IMR-90 (cell line): ENCODE data around the gene MPRIP. TPM values are rescaled to one million over a fixed set of nuclear protein-coding genes. Genes with fewer than 3 reads are reported as not detected.
A peak's percentile ranks its signal among the peaks of the same experiment; 100 is the strongest.

ENCODE experiments used
- ATAC-seq: fragments of 200-7000 bp; cut with Tn5 transposase; 2 replicates; pipeline ENCODE4 v1.9.1; 2020; ENCODE audit warnings: low read depth, mild to moderate bottlenecking, moderate library complexity
- BruUV-seq: library from RNA; stranded (reverse); fragments of 400-500 nt; replicated peaks from 2 replicates; lab custom pipeline; 2021; lab: Mats Ljungman, UMichigan
- CTCF ChIA-PET: fragments of 300-600 bp; formaldehyde crosslinking; extraction: SDS; loops from one replicate; lab custom pipeline; 2021; ENCODE audit warnings: antibody characterized with exemption; lab: Yijun Ruan, JAX
- POLR2A ChIA-PET: fragments of 300-600 bp; sonication (Branson Sonifier 250); formaldehyde crosslinking; loops from one replicate; lab custom pipeline; 2022; ENCODE audit warnings: antibody characterized with exemption; ENCODE audit not compliant: unreplicated experiment; lab: Charles Lee
- DNase-seq: peaks from one replicate; pipeline ENCODE4 v3.0.0; 2013
- H2AFZ ChIP-seq: replicated peaks from 2 replicates; pipeline ENCODE3; 2013; ENCODE audit warnings: low read length, mild to moderate bottlenecking; ENCODE audit not compliant: poor library complexity
- H2AK5ac ChIP-seq: 2 replicates; pipeline ENCODE4 v1.6.1; 2013; ENCODE audit warnings: low read depth, low read length, inconsistent platforms
- H2AK9ac ChIP-seq: replicated peaks from 2 replicates; pipeline ENCODE3; 2013; ENCODE audit warnings: mild to moderate bottlenecking, low read depth, low read length, moderate library complexity; ENCODE audit not compliant: poor library complexity
- H2BK120ac ChIP-seq: 2 replicates; pipeline ENCODE4 v1.6.1; 2013; ENCODE audit warnings: low read depth, low read length, inconsistent platforms
- H2BK15ac ChIP-seq: 3 replicates; pipeline ENCODE4 v1.6.1; 2013; ENCODE audit warnings: low read depth, low read length, inconsistent platforms
- H2BK20ac ChIP-seq: 2 replicates; pipeline ENCODE4 v1.6.1; 2013; ENCODE audit warnings: low read depth, mild to moderate bottlenecking, inconsistent platforms, low read length, moderate library complexity
- H2BK5ac ChIP-seq: 2 replicates; pipeline ENCODE4 v1.6.1; 2013; ENCODE audit warnings: mild to moderate bottlenecking, low read depth, low read length, inconsistent platforms; ENCODE audit not compliant: poor library complexity, severe bottlenecking
- H3K14ac ChIP-seq: replicated peaks from 2 replicates; pipeline ENCODE4 v1.6.1; 2013; ENCODE audit warnings: low read depth, low read length, inconsistent platforms
- H3K18ac ChIP-seq: 2 replicates; pipeline ENCODE4 v1.6.1; 2013; ENCODE audit warnings: low read depth, low read length, control low read depth
- H3K23ac ChIP-seq: 2 replicates; pipeline ENCODE4 v1.6.1; 2013; ENCODE audit warnings: low read depth, low read length, inconsistent platforms
- H3K27ac ChIP-seq: 2 replicates; pipeline ENCODE4 v1.5.1; 2013; ENCODE audit warnings: mild to moderate bottlenecking, control low read depth, low read length; ENCODE audit not compliant: insufficient read depth
- H3K27me3 ChIP-seq: 2 replicates; pipeline ENCODE4 v1.6.1; 2013; ENCODE audit warnings: low read length; ENCODE audit not compliant: control insufficient read depth, insufficient read depth
- H3K36me3 ChIP-seq: 2 replicates; pipeline ENCODE4 v1.6.1; 2013; ENCODE audit warnings: low read length, mixed read lengths; ENCODE audit not compliant: control insufficient read depth, insufficient read depth
- H3K4ac ChIP-seq: 2 replicates; pipeline ENCODE4 v1.6.1; 2013; ENCODE audit warnings: low read depth, low read length, inconsistent platforms
- H3K4me1 ChIP-seq: 2 replicates; pipeline ENCODE4 v1.6.1; 2013; ENCODE audit warnings: low read length, mixed read lengths; ENCODE audit not compliant: control insufficient read depth, insufficient read depth
- H3K4me2 ChIP-seq: 2 replicates; pipeline ENCODE4 v1.6.1; 2013; ENCODE audit warnings: low read depth, mild to moderate bottlenecking, control low read depth, low read length, moderate library complexity
- H3K4me3 ChIP-seq: 2 replicates; pipeline ENCODE4 v1.5.1; 2013; ENCODE audit warnings: low read depth, mild to moderate bottlenecking, control low read depth, low read length, moderate library complexity; ENCODE audit not compliant: insufficient read depth
- H3K56ac ChIP-seq: 2 replicates; pipeline ENCODE4 v1.6.1; 2013; ENCODE audit warnings: low read length, inconsistent platforms; ENCODE audit not compliant: insufficient read depth; ENCODE audit errors: extremely low read depth
- H3K79me1 ChIP-seq, 2 experiments: 2 replicates each; pipeline ENCODE4 v1.6.1; 2013; ENCODE audit warnings: low read length in 2 of 2, inconsistent platforms in 1 of 2, low read depth in 1 of 2
- H3K9ac ChIP-seq: 2 replicates; pipeline ENCODE4 v1.6.1; 2013; ENCODE audit warnings: low read depth, low read length, control low read depth
- H3K9me1 ChIP-seq: 2 replicates; pipeline ENCODE4 v1.6.1; 2013; ENCODE audit warnings: low read length, inconsistent platforms; ENCODE audit not compliant: insufficient read depth
- H3K9me3 ChIP-seq: 2 replicates; pipeline ENCODE4 v1.6.1; 2013; ENCODE audit warnings: low read length; ENCODE audit not compliant: control insufficient read depth, insufficient read depth
- H4K20me1 ChIP-seq: 2 replicates; pipeline ENCODE4 v1.6.1; 2013; ENCODE audit warnings: low read length, inconsistent platforms; ENCODE audit not compliant: insufficient read depth
- H4K5ac ChIP-seq: 2 replicates; pipeline ENCODE4 v1.6.1; 2013; ENCODE audit warnings: mild to moderate bottlenecking, low read depth, low read length, control low read depth
- H4K8ac ChIP-seq, 2 experiments: 2 replicates each; pipeline ENCODE4 v1.6.1; 2013; ENCODE audit warnings: low read depth in 2 of 2, low read length in 2 of 2, control low read depth in 1 of 2, inconsistent platforms in 1 of 2
- H4K91ac ChIP-seq: 2 replicates; pipeline ENCODE4 v1.6.1; 2013; ENCODE audit warnings: low read depth, low read length, inconsistent platforms; ENCODE audit not compliant: insufficient read depth
- BHLHE40 ChIP-seq: fragments of 150-350 bp; IDR thresholded peaks from 2 replicates; pipeline ENCODE4 v1.6.1; 2016; ENCODE audit warnings: mild to moderate bottlenecking, low read depth, low read length
- CEBPB ChIP-seq: IDR thresholded peaks from 2 replicates; pipeline ENCODE4 v1.6.1; 2012; ENCODE audit warnings: low read depth, low read length, improper control_type of control experiment
- CHD1 ChIP-seq: IDR thresholded peaks from 2 replicates; pipeline ENCODE4 v1.6.1; 2012; ENCODE audit warnings: low read depth, low read length, improper control_type of control experiment
- FOS ChIP-seq: fragments of 150-350 bp; IDR thresholded peaks from 2 replicates; pipeline ENCODE4 v1.6.1; 2016; ENCODE audit warnings: low read depth, low read length
- MAFK ChIP-seq: IDR thresholded peaks from 2 replicates; pipeline ENCODE4 v1.6.1; 2012; ENCODE audit warnings: low read depth, low read length, improper control_type of control experiment
- MAZ ChIP-seq: IDR thresholded peaks from 2 replicates; pipeline ENCODE4 v1.6.1; 2012; ENCODE audit warnings: low read depth, mild to moderate bottlenecking, low read length, improper control_type of control experiment, moderate library complexity, borderline replicate concordance
- NFE2L2 ChIP-seq: fragments of 150-350 bp; IDR thresholded peaks from 2 replicates; pipeline ENCODE4 v1.6.1; 2016; ENCODE audit warnings: low read depth, mild to moderate bottlenecking, low read length
- POLR2A ChIP-seq: IDR thresholded peaks from 2 replicates; pipeline ENCODE4 v1.6.1; 2012; ENCODE audit warnings: mild to moderate bottlenecking, low read depth, low read length
- RCOR1 ChIP-seq: IDR thresholded peaks from 2 replicates; pipeline ENCODE4 v1.6.1; 2012; ENCODE audit warnings: mild to moderate bottlenecking, low read length, improper control_type of control experiment; ENCODE audit not compliant: insufficient replicate concordance
- RFX5 ChIP-seq: IDR thresholded peaks from 2 replicates; pipeline ENCODE4 v1.8.0; 2012; ENCODE audit warnings: low read depth, mild to moderate bottlenecking, low read length, moderate library complexity
- SMC3 ChIP-seq: fragments of 150-350 bp; IDR thresholded peaks from 2 replicates; pipeline ENCODE4 v1.6.1; 2016; ENCODE audit warnings: low read depth, mild to moderate bottlenecking, antibody characterized with exemption, low read length, moderate library complexity
- WGBS, 2 experiments: methylation state at CpG; one replicate each; pipeline versions ENCODE4 v1.1.5 to v1.1.7; 2013; ENCODE audit warnings: missing lambda C conversion rate in 2 of 2; ENCODE audit not compliant: insufficient read length in 1 of 2; ENCODE audit errors: extremely low coverage in 2 of 2; 5-methylcytosine and 5-hydroxymethylcytosine counted together
- dilution Hi-C: fragments of 300-500 bp; cut with HindIII; formaldehyde crosslinking; loops from one replicate; pipeline ENCODE4 v1.14.3; 2018; ENCODE audit warnings: low sequenced_read_pairs; ENCODE audit not compliant: unreplicated experiment
- in situ Hi-C: fragments of 300-500 bp; cut with MboI; formaldehyde crosslinking; loops from 3 replicates; pipeline ENCODE4 v1.14.3; 2019; ENCODE audit warnings: low sequenced_read_pairs, inconsistent platforms, mixed read lengths
- intact Hi-C: fragments of 100-400 bp; cut with micrococcal nuclease; formaldehyde crosslinking; loops from 2 replicates; pipeline ENCODE4 v1.10.0; 2022
- polyA plus RNA-seq, 3 experiments: library from polyadenylated mRNA; depleted of rRNA; stranded (reverse); fragments of >200 nt; gene quantifications; 2 replicates each; pipeline ENCODE4 v1.2.3, GENCODE V29; 2012; ENCODE audit warnings: low replicate concordance in 1 of 3
- total RNA-seq: library from RNA; depleted of rRNA; stranded (reverse); fragments of >200 nt; gene quantifications from 2 replicates; pipeline ENCODE4 v1.2.3, GENCODE V29; 2012
- TF ChIP-seq, protein P1 (sequence below): conservative IDR thresholded peaks from 2 replicates; pipeline ENCODE4 v1.5.1; 2012; ENCODE audit warnings: mild to moderate bottlenecking, low read depth, low read length, improper control_type of control experiment
- TF ChIP-seq, protein P2 (sequence below): fragments of 150-350 bp; IDR thresholded peaks from 2 replicates; pipeline ENCODE4 v1.6.1; 2016; ENCODE audit warnings: low read depth, mild to moderate bottlenecking, low read length, moderate library complexity, borderline replicate concordance
- TF ChIP-seq, protein P3 (sequence below): fragments of 150-350 bp; IDR thresholded peaks from 2 replicates; pipeline ENCODE4 v1.6.1; 2017; ENCODE audit warnings: mild to moderate bottlenecking, antibody characterized with exemption, low read length, low read depth

The MPRIP gene
- total and polyA plus RNA-seq, 2 of the 4 experiments (the other 2 are of a cell fraction) = 111 to 149 TPM

DNA sequence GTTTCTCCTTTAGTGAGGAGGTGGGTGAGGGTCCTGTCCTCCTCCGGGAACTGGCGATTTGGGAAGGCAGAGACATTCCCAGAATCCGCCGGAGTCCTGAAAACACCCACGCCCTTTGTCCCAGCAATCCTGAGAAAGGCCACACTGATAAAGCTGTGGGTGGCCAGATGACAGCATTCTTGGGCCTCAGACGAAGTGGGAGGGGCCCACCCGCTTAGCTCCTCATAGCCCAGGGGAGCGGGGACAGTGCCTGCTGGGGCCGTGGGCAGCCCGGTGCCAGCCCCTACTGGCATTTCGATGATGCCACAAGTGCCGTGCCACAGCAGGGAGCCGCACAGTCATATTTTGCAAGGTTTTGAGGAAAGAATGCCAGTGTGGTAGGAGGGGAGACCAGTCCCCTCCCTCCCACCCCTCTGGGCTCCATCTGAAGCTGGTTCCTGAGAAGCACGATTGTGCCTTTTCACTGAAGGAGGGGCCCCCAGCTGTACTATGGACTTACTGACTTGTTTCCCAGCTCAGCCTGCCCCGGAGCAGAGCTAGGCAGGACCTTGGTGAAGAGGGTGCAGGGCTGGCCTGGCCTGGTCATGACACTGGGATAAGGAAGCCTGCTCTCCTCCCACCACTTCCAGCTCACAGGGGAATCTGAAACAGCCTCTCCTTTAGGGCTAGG, 20.9 kb upstream of the MPRIP start:
- no peak overlapping the region for H3K4me2 ChIP-seq
- H2BK5ac ChIP-seq = no peak overlapping the region
- dilution Hi-C loops (no loop called here), in situ Hi-C loops (loop anchor here (25.0 kb wide), 1 partner anchor 616 kb away; no protein-coding TSS in a partner anchor), intact Hi-C loops (no loop called here)
- no peak for DNase-seq
- H4K5ac ChIP-seq = no peak overlapping the region
- H3K14ac ChIP-seq = no peak overlapping the region
- no peak overlapping the region; the same call in 1 of the 2 replicates for H3K9ac ChIP-seq
- H2AK9ac ChIP-seq = peak overlapping the region; percentile 31
- H3K36me3 ChIP-seq = no peaks in the 10 kb centered on the region
- H4K91ac ChIP-seq = no peak overlapping the region
- POLR2A ChIA-PET = no interaction called here
- H4K8ac ChIP-seq = peak overlapping the region; percentile 50 to 57; a peak in 2 of 4 replicates
- H3K56ac ChIP-seq = no peak overlapping the region
- no TSS peak for BruUV-seq
- H3K9me3 ChIP-seq = no peaks in the 10 kb centered on the region
- H4K20me1 ChIP-seq = no peaks in the 10 kb centered on the region; the same call in 1 of the 2 replicates
- 0 out of 2 replicates have a peak overlapping the region, but pooled peaks have one; percentile 1 for H2BK120ac ChIP-seq
- H3K27me3 ChIP-seq = no peaks in the 10 kb centered on the region
- no peak overlapping the region; the same call in 2 of the 3 replicates for H2BK15ac ChIP-seq
- H3K18ac ChIP-seq = no peak overlapping the region
- WGBS, 2 experiments = 40% methylated on average over 3 of the region's 15 CpGs; no CpG with 5 or more reads in 1 of the 2 experiments
- H3K4me3 ChIP-seq = no peak overlapping the region
- H3K79me1 ChIP-seq = no peaks in the 10 kb centered on the region
- no peak overlapping the region for H3K27ac ChIP-seq
- H2AFZ ChIP-seq = peak overlapping the region; percentile 74
- CTCF ChIA-PET = interaction anchor here (0.5 kb wide), 1 partner anchor 73 kb away, joined by 3 read pairs; no protein-coding TSS in a partner anchor
- H2AK5ac ChIP-seq = peak overlapping the region; percentile 67
- no peak overlapping the region; the same call in 1 of the 2 replicates for H3K23ac ChIP-seq
- H2BK20ac ChIP-seq = no peak overlapping the region
- H3K4ac ChIP-seq = peak overlapping the region; percentile 58; the same call in 1 of the 2 replicates
- peaks cover 9% of the 10 kb centered on the region for H3K4me1 ChIP-seq
- H3K9me1 ChIP-seq = peaks cover 9% of the 10 kb centered on the region; the same call in 1 of the 2 replicates
- ATAC-seq = peak; percentile 69
- TF ChIP-seq, protein P1, sequence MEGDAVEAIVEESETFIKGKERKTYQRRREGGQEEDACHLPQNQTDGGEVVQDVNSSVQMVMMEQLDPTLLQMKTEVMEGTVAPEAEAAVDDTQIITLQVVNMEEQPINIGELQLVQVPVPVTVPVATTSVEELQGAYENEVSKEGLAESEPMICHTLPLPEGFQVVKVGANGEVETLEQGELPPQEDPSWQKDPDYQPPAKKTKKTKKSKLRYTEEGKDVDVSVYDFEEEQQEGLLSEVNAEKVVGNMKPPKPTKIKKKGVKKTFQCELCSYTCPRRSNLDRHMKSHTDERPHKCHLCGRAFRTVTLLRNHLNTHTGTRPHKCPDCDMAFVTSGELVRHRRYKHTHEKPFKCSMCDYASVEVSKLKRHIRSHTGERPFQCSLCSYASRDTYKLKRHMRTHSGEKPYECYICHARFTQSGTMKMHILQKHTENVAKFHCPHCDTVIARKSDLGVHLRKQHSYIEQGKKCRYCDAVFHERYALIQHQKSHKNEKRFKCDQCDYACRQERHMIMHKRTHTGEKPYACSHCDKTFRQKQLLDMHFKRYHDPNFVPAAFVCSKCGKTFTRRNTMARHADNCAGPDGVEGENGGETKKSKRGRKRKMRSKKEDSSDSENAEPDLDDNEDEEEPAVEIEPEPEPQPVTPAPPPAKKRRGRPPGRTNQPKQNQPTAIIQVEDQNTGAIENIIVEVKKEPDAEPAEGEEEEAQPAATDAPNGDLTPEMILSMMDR = no peak
- TF ChIP-seq RFX5 (no peak), POLR2A (no peak), MAZ (no peak), SMC3 (no peak), FOS (no peak), CEBPB (no peak), NFE2L2 (no peak), RCOR1 (no peak), MAFK (no peak), BHLHE40 (no peak), CHD1 (no peak)
- TF ChIP-seq, protein P2, sequence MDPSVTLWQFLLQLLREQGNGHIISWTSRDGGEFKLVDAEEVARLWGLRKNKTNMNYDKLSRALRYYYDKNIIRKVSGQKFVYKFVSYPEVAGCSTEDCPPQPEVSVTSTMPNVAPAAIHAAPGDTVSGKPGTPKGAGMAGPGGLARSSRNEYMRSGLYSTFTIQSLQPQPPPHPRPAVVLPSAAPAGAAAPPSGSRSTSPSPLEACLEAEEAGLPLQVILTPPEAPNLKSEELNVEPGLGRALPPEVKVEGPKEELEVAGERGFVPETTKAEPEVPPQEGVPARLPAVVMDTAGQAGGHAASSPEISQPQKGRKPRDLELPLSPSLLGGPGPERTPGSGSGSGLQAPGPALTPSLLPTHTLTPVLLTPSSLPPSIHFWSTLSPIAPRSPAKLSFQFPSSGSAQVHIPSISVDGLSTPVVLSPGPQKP = no peak
- TF ChIP-seq, protein P3, sequence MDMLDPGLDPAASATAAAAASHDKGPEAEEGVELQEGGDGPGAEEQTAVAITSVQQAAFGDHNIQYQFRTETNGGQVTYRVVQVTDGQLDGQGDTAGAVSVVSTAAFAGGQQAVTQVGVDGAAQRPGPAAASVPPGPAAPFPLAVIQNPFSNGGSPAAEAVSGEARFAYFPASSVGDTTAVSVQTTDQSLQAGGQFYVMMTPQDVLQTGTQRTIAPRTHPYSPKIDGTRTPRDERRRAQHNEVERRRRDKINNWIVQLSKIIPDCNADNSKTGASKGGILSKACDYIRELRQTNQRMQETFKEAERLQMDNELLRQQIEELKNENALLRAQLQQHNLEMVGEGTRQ = no peak
